Lung (tissue), 12 donors: ENCODE results near the gene ASPDH. TPM values are rescaled to one million over a fixed set of nuclear protein-coding genes. Genes with fewer than 3 reads are reported as not detected.

Experiments
- ATAC-seq: fragments of 200-7000 bp; cut with Tn5 transposase; one replicate; pipeline ENCODE4 v1.9.1; 2020; ENCODE audit warnings: moderate number of reproducible peaks; ENCODE audit not compliant: insufficient read depth, low FRiP score
- DNase-seq, 3 donors: peaks; one replicate each; pipeline ENCODE4 v3.0.0-alpha.2; 2013 to 2017
- H3K27ac ChIP-seq, 2 donors: one replicate each; pipeline ENCODE4 v1.5.1; 2013; ENCODE audit warnings: mild to moderate bottlenecking in 2 of 2, moderate library complexity in 2 of 2, control low read depth in 1 of 2, inconsistent platforms in 1 of 2, low read depth in 1 of 2, low read length in 1 of 2
- H3K27me3 ChIP-seq, 3 donors: one replicate each; pipeline ENCODE4 v1.5.1; 2013; ENCODE audit warnings: low read length in 2 of 3; ENCODE audit not compliant: control insufficient read depth in 3 of 3, insufficient read depth in 3 of 3
- H3K36me3 ChIP-seq, 4 donors: one replicate each; pipeline ENCODE4 v1.5.1; 2013; ENCODE audit warnings: low read length in 4 of 4, mild to moderate bottlenecking in 1 of 4, moderate library complexity in 1 of 4; ENCODE audit not compliant: control insufficient read depth in 4 of 4, insufficient read depth in 4 of 4
- H3K4me1 ChIP-seq, 5 donors: one replicate each; pipeline ENCODE4 v1.5.1; 2013; ENCODE audit warnings: low read length in 5 of 5, mild to moderate bottlenecking in 2 of 5, moderate library complexity in 1 of 5; ENCODE audit not compliant: control insufficient read depth in 5 of 5, insufficient read depth in 5 of 5
- H3K4me3 ChIP-seq: one replicate; pipeline ENCODE4 v1.5.1; 2013; ENCODE audit warnings: mild to moderate bottlenecking, control low read depth, moderate library complexity
- H3K9ac ChIP-seq, 2 donors: one replicate each; pipeline ENCODE4 v1.5.1; 2013; ENCODE audit warnings: low read length in 2 of 2, control low read depth in 1 of 2; ENCODE audit not compliant: insufficient read depth in 1 of 2
- H3K9me3 ChIP-seq, 4 donors: one replicate each; pipeline ENCODE4 v1.5.1; 2013; ENCODE audit warnings: low read length in 3 of 4, mild to moderate bottlenecking in 1 of 4, moderate library complexity in 1 of 4; ENCODE audit not compliant: control insufficient read depth in 4 of 4, insufficient read depth in 3 of 4
- CTCF ChIP-seq: IDR thresholded peaks from 2 replicates; pipeline ENCODE4 v1.5.1; 2012; ENCODE audit warnings: mild to moderate bottlenecking; ENCODE audit errors: control extremely low read depth, extremely low read depth
- WGBS, 2 donors: extraction: QIAGEN DNeasy Blood & Tissue Kit; methylation state at CpG; one replicate each; pipeline ENCODE4 v1.1.7; 2013; 5-methylcytosine and 5-hydroxymethylcytosine counted together
- polyA plus RNA-seq, 2 donors: library from polyadenylated mRNA; stranded (reverse); fragments of 200-250 nt; gene quantifications; one replicate each; pipeline ENCODE4 v1.2.1, GENCODE V29; 2013
- total RNA-seq, 2 donors: library from RNA; depleted of rRNA in 1 of 2; stranded (reverse); fragments of >200 nt in 1 of 2; gene quantifications; one replicate each; pipeline ENCODE4 v1.2.1, GENCODE V29; 2014 to 2021
- donor health status: control.
- donor health status: control.
- donor health status: Bipolar disorder and iron deficiency.
- donor health status: healthy.
- donor health status: DM: yes; HTN: yes; CAD: no.

ASPDH gene
- total and polyA plus RNA-seq, 4 donors: not detected

GRCh38 chr19:50500060-50500752, 13.5 kb downstream of the ASPDH start:
- Histone ChIP-seq H3K4me1 (no peaks in the 10 kb centered on the region), H3K27me3 (peaks cover 0 to 17% (median 9%) of the 10 kb centered on the region in 3 donors), H3K4me3 (no peak overlapping the region), H3K27ac (peak overlapping the region in 1 of 2 donors; percentile 97), H3K36me3 (no peaks in the 10 kb centered on the region), H3K9ac (no peak overlapping the region), H3K9me3 (no peaks in the 10 kb centered on the region)
- DNase-seq (peak in 2 of 3 donors; percentile 30 to 34), ATAC-seq (no peak)
- 53 to 68% methylated on average over 27 of the region's 27 CpGs for WGBS, 2 donors
- TF ChIP-seq CTCF: no peak

- TF ChIP-seq CTCF: no peak
- ATAC-seq (no peak), DNase-seq (no peak)
- H3K27me3 ChIP-seq: peaks cover 0 to 17% (median 14%) of the 10 kb centered on the region in 3 donors
- no peaks in the 10 kb centered on the region for H3K36me3 ChIP-seq
- peak overlapping the region in 1 of 2 donors; percentile 97 for H3K27ac ChIP-seq
- H3K4me3 ChIP-seq: no peak overlapping the region
- no peak overlapping the region for H3K9ac ChIP-seq
- H3K4me1 ChIP-seq: no peaks in the 10 kb centered on the region
- WGBS, 2 donors: 84 to 87% methylated on average over 11 of the region's 11 CpGs
- H3K9me3 ChIP-seq: no peaks in the 10 kb centered on the region
Observed at GRCh38 chr19:50498219-50499056, 15.3 kb downstream of the ASPDH start.

GRCh38 chr19:50497022-50497405, 16.7 kb downstream of the ASPDH start:
- ATAC-seq: no peak
- H3K36me3 ChIP-seq: no peaks in the 10 kb centered on the region
- no peak overlapping the region for H3K27ac ChIP-seq
- H3K4me3 ChIP-seq: no peak overlapping the region
- WGBS, 2 donors: 81 to 83% methylated on average over 8 of the region's 8 CpGs
- no peaks in the 10 kb centered on the region for H3K9me3 ChIP-seq
- DNase-seq: no peak
- H3K9ac ChIP-seq: no peak overlapping the region
- peaks cover 0 to 26% (median 17%) of the 10 kb centered on the region in 3 donors for H3K27me3 ChIP-seq
- TF ChIP-seq CTCF: no peak
- H3K4me1 ChIP-seq: peaks cover 0 to 5% (median 0%) of the 10 kb centered on the region in 5 donors
